GM12878 (cell line): ENCODE data around the gene GABBR2.

ENCODE experiments used
- MAX ChIP-seq: IDR thresholded peaks from 2 replicates; pipeline ENCODE4 v1.6.1; 2012; ENCODE audit warnings: low read depth, low read length, improper control_type of control experiment
- ZNF217 ChIP-seq: fragments of 450-650 bp; IDR thresholded peaks from 2 replicates; pipeline ENCODE4 v1.6.1; 2017; ENCODE audit warnings: antibody characterized with exemption, mild to moderate bottlenecking
- ZNF384 ChIP-seq: IDR thresholded peaks from 2 replicates; pipeline ENCODE4 v1.6.1; 2012; ENCODE audit warnings: low read depth, mild to moderate bottlenecking, low read length, improper control_type of control experiment, borderline replicate concordance
- TF ChIP-seq, protein P1 (sequence below): IDR thresholded peaks from 2 replicates; pipeline ENCODE4 v1.6.1; 2012; ENCODE audit warnings: low read depth, low read length, improper control_type of control experiment

- TF ChIP-seq ZNF384 = no peak
- no peak for TF ChIP-seq MAX
- TF ChIP-seq ZNF217 = no peak
- TF ChIP-seq, protein P1, sequence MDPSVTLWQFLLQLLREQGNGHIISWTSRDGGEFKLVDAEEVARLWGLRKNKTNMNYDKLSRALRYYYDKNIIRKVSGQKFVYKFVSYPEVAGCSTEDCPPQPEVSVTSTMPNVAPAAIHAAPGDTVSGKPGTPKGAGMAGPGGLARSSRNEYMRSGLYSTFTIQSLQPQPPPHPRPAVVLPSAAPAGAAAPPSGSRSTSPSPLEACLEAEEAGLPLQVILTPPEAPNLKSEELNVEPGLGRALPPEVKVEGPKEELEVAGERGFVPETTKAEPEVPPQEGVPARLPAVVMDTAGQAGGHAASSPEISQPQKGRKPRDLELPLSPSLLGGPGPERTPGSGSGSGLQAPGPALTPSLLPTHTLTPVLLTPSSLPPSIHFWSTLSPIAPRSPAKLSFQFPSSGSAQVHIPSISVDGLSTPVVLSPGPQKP = no peak
Observed at GRCh38 chr9:98564714-98565113, 144.0 kb downstream of the GABBR2 start.
